Effector memory CD4-positive, alpha-beta T cell (primary cell): ENCODE data around the gene MAP3K12.
"Not testable (repeated sequence)": the region's sequence is repeated elsewhere in the genome, so short reads cannot be mapped to it uniquely, and the experiment has no call there.

Experiments
- DNase-seq, 3 donors: peaks; one replicate each; pipeline ENCODE4 v3.0.0-alpha.2; 2020
- H3K27ac ChIP-seq: 2 replicates; pipeline ENCODE4 v1.7.0; 2013; ENCODE audit warnings: mild to moderate bottlenecking, low read length, moderate library complexity; ENCODE audit not compliant: insufficient read depth, poor library complexity, severe bottlenecking
- H3K27me3 ChIP-seq: replicated peaks from 2 replicates; pipeline ENCODE4 v1.7.0; 2013; ENCODE audit warnings: mild to moderate bottlenecking, low read length; ENCODE audit not compliant: insufficient read depth, control insufficient read depth, poor library complexity, severe bottlenecking
- H3K36me3 ChIP-seq: 2 replicates; pipeline ENCODE4 v1.7.0; 2013; ENCODE audit warnings: mild to moderate bottlenecking, low read length, moderate library complexity; ENCODE audit not compliant: control insufficient read depth, insufficient read depth
- H3K4me1 ChIP-seq: 2 replicates; pipeline ENCODE4 v1.7.0; 2013; ENCODE audit warnings: low read length, mild to moderate bottlenecking; ENCODE audit not compliant: control insufficient read depth, insufficient read depth, poor library complexity, severe bottlenecking
- H3K4me3 ChIP-seq: 2 replicates; pipeline ENCODE4 v1.7.0; 2013; ENCODE audit warnings: low read length, low read depth, mild to moderate bottlenecking; ENCODE audit not compliant: insufficient read depth, poor library complexity, severe bottlenecking
- H3K9me3 ChIP-seq: 2 replicates; pipeline ENCODE4 v1.7.0; 2013; ENCODE audit warnings: mild to moderate bottlenecking, low read length, moderate library complexity; ENCODE audit not compliant: control insufficient read depth
- total RNA-seq, 3 donors: gene quantifications; one replicate each; lab custom pipeline; 2026; lab: John Stamatoyannopoulos, UW

Gene MAP3K12
- total RNA-seq, result 34.6 to 43.6 (median 37.3) reads per million in 3 donors

GRCh38 chr12:53499266-53500141, at the start of gene MAP3K12:
Gene MAP3K12, minus strand, starts transcription at chr12:53499458. Its CDS starts 12,067 bp downstream, at chr12:53487391.
- H3K9me3 ChIP-seq, result no peaks in the 10 kb centered on the region
- no peaks in the 10 kb centered on the region for H3K36me3 ChIP-seq
- H3K4me3 ChIP-seq, result peak within 1 kb of the TSS; percentile 62
- peaks cover 29% of the 10 kb centered on the region for H3K4me1 ChIP-seq
- DNase-seq, result peak; percentile 33 to 53 (median 45)
- H3K27ac ChIP-seq, result peak within 1 kb of the TSS; percentile 91
- H3K27me3 ChIP-seq, result no peaks in the 10 kb centered on the region

- not testable (repeated sequence) for H3K9me3 ChIP-seq, H3K4me3 ChIP-seq, DNase-seq, H3K27ac ChIP-seq, H3K4me1 ChIP-seq, H3K27me3 ChIP-seq
- peaks cover 17% of the 10 kb centered on the region for H3K36me3 ChIP-seq
Measured at GRCh38 chr12:53548354-53548753, 49.1 kb upstream of the MAP3K12 start.

- peaks cover 18% of the 10 kb centered on the region for H3K36me3 ChIP-seq
- no peak overlapping the region for H3K4me3 ChIP-seq
- peak in 2 of 3 donors; percentile 1 to 7 for DNase-seq
- no peaks in the 10 kb centered on the region for H3K27me3 ChIP-seq
- H3K4me1 ChIP-seq, result no peaks in the 10 kb centered on the region
- H3K9me3 ChIP-seq, result no peaks in the 10 kb centered on the region
- peak overlapping the region; percentile 1 for H3K27ac ChIP-seq
Measured at GRCh38 chr12:53543539-53543938, 44.3 kb upstream of the MAP3K12 start.

- Histone ChIP-seq H3K27me3 (no peaks in the 10 kb centered on the region), H3K36me3 (peaks cover 37% of the 10 kb centered on the region), H3K4me1 (no peaks in the 10 kb centered on the region), H3K9me3 (no peaks in the 10 kb centered on the region), H3K27ac (no peak overlapping the region), H3K4me3 (no peak overlapping the region)
- no peak for DNase-seq
Measured at GRCh38 chr12:53539526-53539925, 40.3 kb upstream of the MAP3K12 start.

GRCh38 chr12:53538209-53538689, 39.0 kb upstream of the MAP3K12 start:
- Histone ChIP-seq H3K27me3 (no peaks in the 10 kb centered on the region), H3K9me3 (no peaks in the 10 kb centered on the region), H3K36me3 (peaks cover 48% of the 10 kb centered on the region), H3K4me1 (no peaks in the 10 kb centered on the region), H3K27ac (no peak overlapping the region), H3K4me3 (no peak overlapping the region)
- no peak for DNase-seq

GRCh38 chr12:53536962-53537361, 37.7 kb upstream of the MAP3K12 start:
- Histone ChIP-seq H3K9me3 (no peaks in the 10 kb centered on the region), H3K36me3 (peaks cover 57% of the 10 kb centered on the region)
- DNase-seq, result no peak

GRCh38 chr12:53533471-53533870, 34.2 kb upstream of the MAP3K12 start:
- H3K27ac ChIP-seq, result no peak overlapping the region
- H3K36me3 ChIP-seq, result peaks cover 60% of the 10 kb centered on the region
- no peaks in the 10 kb centered on the region for H3K9me3 ChIP-seq
- no peak for DNase-seq
- H3K4me3 ChIP-seq, result no peak overlapping the region
- H3K4me1 ChIP-seq, result no peaks in the 10 kb centered on the region
- no peaks in the 10 kb centered on the region for H3K27me3 ChIP-seq

More at GRCh38 chr12:53536962-53537361, 37.7 kb upstream of the MAP3K12 start:
- Histone ChIP-seq H3K27me3 (no peaks in the 10 kb centered on the region), H3K4me3 (no peak overlapping the region), H3K27ac (no peak overlapping the region), H3K4me1 (no peaks in the 10 kb centered on the region)

- no peaks in the 10 kb centered on the region for H3K4me1 ChIP-seq
- H3K27ac ChIP-seq, result no peak overlapping the region
- DNase-seq, result no peak
- H3K36me3 ChIP-seq, result peaks cover 60% of the 10 kb centered on the region
- no peaks in the 10 kb centered on the region for H3K27me3 ChIP-seq
- H3K4me3 ChIP-seq, result no peak overlapping the region
- H3K9me3 ChIP-seq, result no peaks in the 10 kb centered on the region
Measured at GRCh38 chr12:53532524-53533445, 33.5 kb upstream of the MAP3K12 start.

- Histone ChIP-seq H3K36me3 (peaks cover 60% of the 10 kb centered on the region), H3K4me3 (no peak overlapping the region)
Measured at GRCh38 chr12:53532021-53532420, 32.8 kb upstream of the MAP3K12 start.

More at GRCh38 chr12:53532021-53532420, 32.8 kb upstream of the MAP3K12 start:
- no peak for DNase-seq
- Histone ChIP-seq H3K4me1 (no peaks in the 10 kb centered on the region), H3K9me3 (no peaks in the 10 kb centered on the region), H3K27me3 (no peaks in the 10 kb centered on the region), H3K27ac (no peak overlapping the region)
